Bladder microvascular endothelial cell (primary cell): Measurements from ENCODE around the gene CC2D2B. TPM values are rescaled to one million over a fixed set of nuclear protein-coding genes. Genes with fewer than 3 reads are reported as not detected.

ENCODE experiments used
- total RNA-seq: library from RNA; depleted of rRNA; stranded (reverse); fragments of >200 nt; gene quantifications from 2 replicates; pipeline ENCODE4 v1.2.3, GENCODE V29; 2014

Gene CC2D2B
- total RNA-seq = 0.16 TPM in 1 of 2 replicates, not detected in the other

GRCh38 chr10:95907456-95908253, at the start of gene CC2D2B:
Gene CC2D2B, plus strand, starts transcription at chr10:95907975. Its CDS starts 3,349 bp downstream, at chr10:95911324.

GRCh38 chr10:96043033-96043892, 135.5 kb downstream of the CC2D2B start, which contains the start of gene CCNJ:
Gene CCNJ, plus strand, starts transcription at chr10:96043583. Its CDS starts 811 bp downstream, at chr10:96044394.

Other genes starting within 250 kb of the CC2D2B start
- gene TCTN3, start 214.0 kb upstream of the CC2D2B start, total RNA-seq = 16.7 and 33.9 TPM in 2 replicates
- 10.3 and 16.8 TPM in 2 replicates for gene ENTPD1, start 151.8 kb upstream of the CC2D2B start, total RNA-seq
- gene CCNJ, start 135.6 kb downstream of the CC2D2B start, total RNA-seq = 9.6 and 45.9 TPM in 2 replicates
- gene ZNF518A, start 222.3 kb downstream of the CC2D2B start, total RNA-seq = 6.8 and 19.4 TPM in 2 replicates